ENCODE measurements around the gene LIN7A. TPM values are rescaled to one million over a fixed set of nuclear protein-coding genes. Genes with fewer than 3 reads are reported as not detected.

The LIN7A gene
- total RNA-seq, 2 donors from 2014 or later: 0.41 to 5.8 TPM

DNA sequence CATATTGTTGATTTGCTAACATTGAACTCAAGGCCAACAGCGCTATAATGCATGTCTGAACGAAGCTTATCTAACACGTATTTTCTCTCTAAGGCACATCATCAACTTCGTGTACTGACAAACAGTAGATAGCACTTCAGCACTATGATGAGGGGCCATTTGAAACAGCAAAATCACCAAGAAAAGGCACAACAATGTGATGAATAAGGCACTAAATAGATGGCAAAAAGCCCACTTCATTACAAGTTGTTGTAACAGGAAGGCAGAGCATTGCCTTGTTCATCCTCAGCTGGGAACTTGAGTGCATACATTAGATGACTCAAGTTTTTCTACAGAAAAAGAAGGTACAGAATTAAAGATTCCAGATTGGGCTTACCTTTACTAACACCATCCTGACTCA lies 75.2 kb downstream of the LIN7A start:
- no peak for ATAC-seq (ENCODE audit: insufficient number of reproducible peaks, low FRiP score, low read depth)
- H3K4me3 ChIP-seq: no peak overlapping the region
- H3K4me1 ChIP-seq (ENCODE audit: control insufficient read depth in 1 of 2, low read depth in 2 of 2): no peaks in the 10 kb centered on the region
- H3K9me3 ChIP-seq: no peaks in the 10 kb centered on the region
- no peak for DNase-seq (ENCODE audit: low spot score)
- TF ChIP-seq, protein P1, sequence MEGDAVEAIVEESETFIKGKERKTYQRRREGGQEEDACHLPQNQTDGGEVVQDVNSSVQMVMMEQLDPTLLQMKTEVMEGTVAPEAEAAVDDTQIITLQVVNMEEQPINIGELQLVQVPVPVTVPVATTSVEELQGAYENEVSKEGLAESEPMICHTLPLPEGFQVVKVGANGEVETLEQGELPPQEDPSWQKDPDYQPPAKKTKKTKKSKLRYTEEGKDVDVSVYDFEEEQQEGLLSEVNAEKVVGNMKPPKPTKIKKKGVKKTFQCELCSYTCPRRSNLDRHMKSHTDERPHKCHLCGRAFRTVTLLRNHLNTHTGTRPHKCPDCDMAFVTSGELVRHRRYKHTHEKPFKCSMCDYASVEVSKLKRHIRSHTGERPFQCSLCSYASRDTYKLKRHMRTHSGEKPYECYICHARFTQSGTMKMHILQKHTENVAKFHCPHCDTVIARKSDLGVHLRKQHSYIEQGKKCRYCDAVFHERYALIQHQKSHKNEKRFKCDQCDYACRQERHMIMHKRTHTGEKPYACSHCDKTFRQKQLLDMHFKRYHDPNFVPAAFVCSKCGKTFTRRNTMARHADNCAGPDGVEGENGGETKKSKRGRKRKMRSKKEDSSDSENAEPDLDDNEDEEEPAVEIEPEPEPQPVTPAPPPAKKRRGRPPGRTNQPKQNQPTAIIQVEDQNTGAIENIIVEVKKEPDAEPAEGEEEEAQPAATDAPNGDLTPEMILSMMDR (IDR thresholded peaks at IDR 0.05): no peak
- H3K36me3 ChIP-seq: no peaks in the 10 kb centered on the region
- H3K27ac ChIP-seq: no peak overlapping the region
- H3K27me3 ChIP-seq (replicated peaks; ENCODE audit: insufficient read depth): no peaks in the 10 kb centered on the region

DNA sequence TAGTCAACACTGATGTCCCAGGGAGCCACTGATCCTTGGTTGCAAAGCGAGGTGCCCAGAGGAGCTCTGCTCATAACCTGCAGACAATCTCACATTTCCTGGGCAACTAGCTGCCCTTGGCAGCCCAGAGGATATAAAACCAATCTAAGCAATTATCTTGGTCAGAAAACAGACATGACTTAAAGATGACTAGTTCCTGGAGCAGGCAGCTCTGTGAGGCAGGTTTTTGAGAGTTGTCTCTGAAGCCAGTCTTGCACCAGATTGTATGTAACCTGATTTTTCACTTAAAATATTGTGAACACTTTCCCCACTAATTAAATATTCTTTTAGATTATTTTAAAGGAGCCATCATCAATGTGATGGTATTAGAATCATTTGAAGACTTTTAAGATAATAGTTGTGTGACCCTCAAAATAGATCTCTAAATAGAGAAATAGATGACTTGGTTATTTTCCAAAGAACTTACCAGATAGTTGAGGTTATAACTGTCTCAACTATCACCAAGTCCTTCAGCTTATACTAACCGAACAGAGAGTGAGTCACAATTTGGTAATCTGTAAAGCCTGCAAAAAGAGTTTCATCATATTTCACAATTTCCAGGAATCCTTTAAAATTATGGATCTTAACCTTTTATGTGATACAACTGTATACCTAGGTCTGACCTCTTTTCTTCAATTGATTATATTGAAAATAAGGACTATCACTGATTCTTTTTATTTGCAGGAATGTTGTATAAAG lies 75.9 kb downstream of the LIN7A start:
- DNase-seq (ENCODE audit: low spot score) (no peak), ATAC-seq (ENCODE audit: insufficient number of reproducible peaks, low FRiP score, low read depth) (no peak)
- H3K27me3 ChIP-seq (replicated peaks; ENCODE audit: insufficient read depth): no peaks in the 10 kb centered on the region
- no peaks in the 10 kb centered on the region for H3K36me3 ChIP-seq
- H3K9me3 ChIP-seq: no peaks in the 10 kb centered on the region
- H3K4me1 ChIP-seq (ENCODE audit: control insufficient read depth in 1 of 2, low read depth in 2 of 2): no peaks in the 10 kb centered on the region
- H3K27ac ChIP-seq: no peak overlapping the region
- TF ChIP-seq, protein P1 (IDR thresholded peaks at IDR 0.05): no peak
- H3K4me3 ChIP-seq: no peak overlapping the region

DNA sequence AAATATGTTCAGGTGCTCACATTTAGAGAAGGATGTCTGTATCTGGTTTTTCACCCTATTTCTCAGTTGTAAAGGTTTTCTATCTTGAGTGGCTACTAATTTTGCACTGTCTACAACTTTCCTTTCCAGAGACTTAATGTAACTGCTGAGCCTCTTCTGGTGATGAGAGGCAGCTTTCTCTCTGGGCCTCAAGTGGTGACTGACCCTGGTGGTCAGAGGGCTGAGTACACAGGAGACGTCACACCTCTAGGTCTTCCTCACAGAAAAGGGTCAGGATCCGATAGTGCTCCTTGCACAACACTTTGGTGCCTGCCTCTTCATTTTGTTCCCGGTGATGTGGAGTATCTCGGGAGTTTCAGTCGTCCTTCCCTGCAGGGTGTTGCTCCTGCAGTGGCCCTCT lies 76.8 kb downstream of the LIN7A start:
- no peaks in the 10 kb centered on the region for H3K4me1 ChIP-seq (ENCODE audit: control insufficient read depth in 1 of 2, low read depth in 2 of 2)
- no peaks in the 10 kb centered on the region for H3K9me3 ChIP-seq
- no peaks in the 10 kb centered on the region for H3K36me3 ChIP-seq
- no peak overlapping the region for H3K27ac ChIP-seq
- H3K4me3 ChIP-seq: no peak overlapping the region
- ATAC-seq (ENCODE audit: insufficient number of reproducible peaks, low FRiP score, low read depth) (no peak), DNase-seq (ENCODE audit: low spot score) (no peak)
- TF ChIP-seq, protein P1 (IDR thresholded peaks at IDR 0.05): no peak
- H3K27me3 ChIP-seq (replicated peaks; ENCODE audit: insufficient read depth): no peaks in the 10 kb centered on the region

DNA sequence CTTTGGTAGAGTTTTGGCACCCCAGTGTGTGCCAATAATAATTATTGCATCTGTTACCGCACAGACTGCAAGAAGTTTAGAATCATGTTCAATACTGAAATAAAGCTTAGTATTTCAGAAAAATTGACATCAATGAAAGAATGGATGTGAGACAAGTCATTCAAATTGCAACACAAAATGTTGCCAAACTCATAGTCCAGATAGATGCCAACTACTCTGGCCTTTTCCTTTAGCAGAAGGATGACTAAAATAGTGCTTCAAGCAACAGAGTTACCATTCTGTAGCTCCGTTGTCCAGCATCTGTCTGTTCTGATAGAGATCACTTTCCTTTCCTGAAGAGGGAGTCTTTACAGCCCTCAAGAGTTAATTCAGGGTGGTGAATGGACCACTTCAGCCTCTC lies 77.5 kb downstream of the LIN7A start:
- TF ChIP-seq, protein P1 (IDR thresholded peaks at IDR 0.05): no peak
- H3K27ac ChIP-seq: no peak overlapping the region
- H3K9me3 ChIP-seq: no peaks in the 10 kb centered on the region
- H3K36me3 ChIP-seq: no peaks in the 10 kb centered on the region
- no peaks in the 10 kb centered on the region for H3K27me3 ChIP-seq (replicated peaks; ENCODE audit: insufficient read depth)
- no peak for DNase-seq (ENCODE audit: low spot score)
- no peak overlapping the region for H3K4me3 ChIP-seq
- no peak for ATAC-seq (ENCODE audit: insufficient number of reproducible peaks, low FRiP score, low read depth)
- no peaks in the 10 kb centered on the region for H3K4me1 ChIP-seq (ENCODE audit: control insufficient read depth in 1 of 2, low read depth in 2 of 2)

DNA sequence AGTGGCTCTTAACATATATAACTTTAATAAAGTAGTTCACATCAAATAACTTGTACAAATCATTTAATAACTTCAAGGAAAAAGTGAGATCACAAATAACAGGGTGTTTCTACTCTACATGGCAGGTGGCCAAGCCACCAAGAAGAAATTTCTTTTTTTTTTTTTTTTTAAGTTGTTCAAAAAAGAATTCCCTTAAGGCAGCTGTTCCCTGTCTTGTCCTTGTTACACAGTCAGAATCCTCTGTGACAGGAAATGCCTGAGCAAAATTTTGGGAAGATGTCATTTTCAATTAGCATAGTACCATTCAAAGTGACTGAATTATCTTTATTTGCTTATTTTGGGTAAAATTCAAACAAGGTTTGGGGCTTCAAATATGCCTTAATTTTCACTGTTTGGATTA lies 79.4 kb downstream of the LIN7A start:
- TF ChIP-seq, protein P1 (IDR thresholded peaks at IDR 0.05): no peak
- no peak overlapping the region for H3K27ac ChIP-seq
- no peaks in the 10 kb centered on the region for H3K9me3 ChIP-seq
- no peaks in the 10 kb centered on the region for H3K27me3 ChIP-seq (replicated peaks; ENCODE audit: insufficient read depth)
- no peak for DNase-seq (ENCODE audit: low spot score)
- no peaks in the 10 kb centered on the region for H3K4me1 ChIP-seq (ENCODE audit: control insufficient read depth in 1 of 2, low read depth in 2 of 2)
- H3K4me3 ChIP-seq: no peak overlapping the region
- no peak for ATAC-seq (ENCODE audit: insufficient number of reproducible peaks, low FRiP score, low read depth)
- no peaks in the 10 kb centered on the region for H3K36me3 ChIP-seq

Measured in thoracic aorta (tissue), 2 donors.